Sigmoid colon (tissue), 7 donors: ENCODE results near the gene TMEM115. TPM values are rescaled to one million over a fixed set of nuclear protein-coding genes. Genes with fewer than 3 reads are reported as not detected.

Source experiments
- DNase-seq: peaks from one replicate; pipeline ENCODE4 v3.0.0-alpha.2; 2019
- H3K27ac ChIP-seq, 4 donors: fragments of 200-600 bp; sonication (generic); one replicate each; pipeline ENCODE4 v1.5.1; 2016 to 2019; ENCODE audit warnings: mild to moderate bottlenecking in 1 of 4
- H3K27me3 ChIP-seq, 3 donors: fragments of 200-600 bp; sonication (generic); one replicate each; pipeline ENCODE4 v1.5.1; 2019; ENCODE audit warnings: mild to moderate bottlenecking in 1 of 3
- H3K36me3 ChIP-seq, 4 donors: fragments of 200-600 bp; sonication (generic); one replicate each; pipeline ENCODE4 v1.5.1; 2016 to 2019
- H3K4me1 ChIP-seq, 4 donors: fragments of 200-600 bp; sonication (generic); one replicate each; pipeline ENCODE4 v1.5.1; 2017 to 2019
- H3K4me3 ChIP-seq, 4 donors: fragments of 200-600 bp; sonication (generic); one replicate each; pipeline ENCODE4 v1.5.1; 2017 to 2019; ENCODE audit warnings: mild to moderate bottlenecking in 2 of 4, moderate library complexity in 1 of 4
- H3K9me3 ChIP-seq, 4 donors: fragments of 200-600 bp in 3 of 4; sonication (generic) in 3 of 4; one replicate each; pipeline versions ENCODE4 v1.5.1 to v1.6.1; 2013 to 2019
- EP300 ChIP-seq, 4 donors: sonication (generic); formaldehyde crosslinking; IDR thresholded peaks; one replicate each; pipeline ENCODE4 v1.6.1; 2017; ENCODE audit warnings: antibody characterized with exemption in 4 of 4
- POLR2A ChIP-seq, 2 donors: fragments of 450-650 bp; IDR thresholded peaks; one replicate each; pipeline ENCODE4 v1.6.1; 2016; ENCODE audit warnings: antibody characterized with exemption in 2 of 2, mild to moderate bottlenecking in 2 of 2, moderate library complexity in 2 of 2
- POLR2AphosphoS5 ChIP-seq, 4 donors: sonication (generic); formaldehyde crosslinking; IDR thresholded peaks; one replicate each; pipeline ENCODE4 v1.6.1; 2017; ENCODE audit warnings: antibody characterized with exemption in 4 of 4
- WGBS, 2 donors: extraction: QIAGEN DNeasy Blood & Tissue Kit; methylation state at CpG; one replicate each; pipeline ENCODE4 v1.1.7; 2013; 5-methylcytosine and 5-hydroxymethylcytosine counted together
- intact Hi-C: fragments of 100-400 bp; cut with DNase I; formaldehyde crosslinking; loops from one replicate; pipeline ENCODE4 v1.15.1; 2023
- polyA plus RNA-seq, 3 donors: library from polyadenylated mRNA; stranded (reverse); fragments of 200-250 nt; gene quantifications; one replicate each; pipeline ENCODE4 v1.2.3, GENCODE V29; 2013
- total RNA-seq, 4 donors: library from RNA; depleted of rRNA; stranded (reverse); fragments of >200 nt; gene quantifications; one replicate each; pipeline ENCODE4 v1.1.0, GENCODE V29; 2016
- TF ChIP-seq, protein P1 (sequence below), 4 experiments: fragments of 450-650 bp in 3 of 4; fragments of 200-600 bp in 1 of 4; IDR thresholded peaks; one replicate each; pipeline ENCODE4 v1.5.1; 2016 to 2019; ENCODE audit warnings: antibody characterized with exemption in 4 of 4, mild to moderate bottlenecking in 3 of 4, moderate library complexity in 2 of 4
- donor health status: healthy with polysubstance abuse.
- donor health status: Bipolar disorder and iron deficiency.
- donor health status: healthy.

The TMEM115 gene
- total and polyA plus RNA-seq, 7 donors: 9.5 to 45.7 (median 40.5) TPM

GRCh38 chr3:50325497-50326181 lies 33.7 kb downstream of the TMEM115 start:
- no peak for DNase-seq
- TF ChIP-seq POLR2AphosphoS5 (IDR thresholded peaks at IDR 0.05): no peak
- no peak for TF ChIP-seq EP300 (IDR thresholded peaks at IDR 0.05)
- TF ChIP-seq POLR2A (IDR thresholded peaks at IDR 0.05): no peak
- TF ChIP-seq, protein P1, sequence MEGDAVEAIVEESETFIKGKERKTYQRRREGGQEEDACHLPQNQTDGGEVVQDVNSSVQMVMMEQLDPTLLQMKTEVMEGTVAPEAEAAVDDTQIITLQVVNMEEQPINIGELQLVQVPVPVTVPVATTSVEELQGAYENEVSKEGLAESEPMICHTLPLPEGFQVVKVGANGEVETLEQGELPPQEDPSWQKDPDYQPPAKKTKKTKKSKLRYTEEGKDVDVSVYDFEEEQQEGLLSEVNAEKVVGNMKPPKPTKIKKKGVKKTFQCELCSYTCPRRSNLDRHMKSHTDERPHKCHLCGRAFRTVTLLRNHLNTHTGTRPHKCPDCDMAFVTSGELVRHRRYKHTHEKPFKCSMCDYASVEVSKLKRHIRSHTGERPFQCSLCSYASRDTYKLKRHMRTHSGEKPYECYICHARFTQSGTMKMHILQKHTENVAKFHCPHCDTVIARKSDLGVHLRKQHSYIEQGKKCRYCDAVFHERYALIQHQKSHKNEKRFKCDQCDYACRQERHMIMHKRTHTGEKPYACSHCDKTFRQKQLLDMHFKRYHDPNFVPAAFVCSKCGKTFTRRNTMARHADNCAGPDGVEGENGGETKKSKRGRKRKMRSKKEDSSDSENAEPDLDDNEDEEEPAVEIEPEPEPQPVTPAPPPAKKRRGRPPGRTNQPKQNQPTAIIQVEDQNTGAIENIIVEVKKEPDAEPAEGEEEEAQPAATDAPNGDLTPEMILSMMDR (IDR thresholded peaks at IDR 0.05): no peak
- H3K9me3 ChIP-seq: no peaks in the 10 kb centered on the region
- H3K27me3 ChIP-seq: no peaks in the 10 kb centered on the region
- peaks cover 0 to 51% (median 39%) of the 10 kb centered on the region in 4 donors for H3K4me1 ChIP-seq
- 85 to 87% methylated on average over 11 of the region's 11 CpGs for WGBS, 2 donors
- peaks cover 9 to 32% (median 14%) of the 10 kb centered on the region in 4 donors for H3K36me3 ChIP-seq
- intact Hi-C loops: loop anchor here (5.0 to 10.0 kb wide), 2 partner anchors 63 to 1059 kb away; partner anchors contain the start of gene MANF
- no peak overlapping the region for H3K4me3 ChIP-seq
- peak overlapping the region in 1 of 4 donors; percentile 92 for H3K27ac ChIP-seq

DNA sequence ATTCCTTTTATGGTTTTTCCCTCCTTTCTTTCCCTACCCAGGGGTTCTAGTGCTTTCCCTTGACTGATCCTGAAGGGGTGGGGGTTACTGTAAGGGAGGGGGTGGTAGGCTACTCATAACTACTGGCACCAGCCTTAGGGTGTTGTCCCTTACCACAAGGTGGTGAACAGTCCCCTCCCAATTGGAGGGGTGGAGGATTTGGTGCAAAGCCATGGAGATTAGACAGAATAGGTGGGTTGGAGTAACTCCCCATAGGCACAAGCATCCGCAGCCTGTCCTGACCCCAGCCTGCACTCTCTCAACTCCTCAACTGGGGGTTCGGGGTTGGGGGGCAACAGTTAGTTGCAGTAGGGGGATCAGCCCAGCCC lies 34.2 kb downstream of the TMEM115 start:
- Histone ChIP-seq H3K4me3 (no peak overlapping the region), H3K36me3 (peaks cover 4 to 27% (median 9%) of the 10 kb centered on the region in 4 donors), H3K4me1 (peaks cover 0 to 57% (median 45%) of the 10 kb centered on the region in 4 donors), H3K27me3 (no peaks in the 10 kb centered on the region), H3K27ac (peak overlapping the region; percentile 88 to 92 (median 92)), H3K9me3 (no peaks in the 10 kb centered on the region)
- DNase-seq: no peak
- WGBS, 2 donors: 87 to 96% methylated on average over 2 of the region's 2 CpGs
- no peak for TF ChIP-seq EP300 (IDR thresholded peaks at IDR 0.05)
- no peak for TF ChIP-seq POLR2AphosphoS5 (IDR thresholded peaks at IDR 0.05)
- TF ChIP-seq POLR2A (IDR thresholded peaks at IDR 0.05): no peak
- TF ChIP-seq, protein P1 (IDR thresholded peaks at IDR 0.05): no peak
- intact Hi-C loops: loop anchor here (5.0 to 10.0 kb wide), 2 partner anchors 63 to 1060 kb away; partner anchors contain the start of gene MANF

DNA sequence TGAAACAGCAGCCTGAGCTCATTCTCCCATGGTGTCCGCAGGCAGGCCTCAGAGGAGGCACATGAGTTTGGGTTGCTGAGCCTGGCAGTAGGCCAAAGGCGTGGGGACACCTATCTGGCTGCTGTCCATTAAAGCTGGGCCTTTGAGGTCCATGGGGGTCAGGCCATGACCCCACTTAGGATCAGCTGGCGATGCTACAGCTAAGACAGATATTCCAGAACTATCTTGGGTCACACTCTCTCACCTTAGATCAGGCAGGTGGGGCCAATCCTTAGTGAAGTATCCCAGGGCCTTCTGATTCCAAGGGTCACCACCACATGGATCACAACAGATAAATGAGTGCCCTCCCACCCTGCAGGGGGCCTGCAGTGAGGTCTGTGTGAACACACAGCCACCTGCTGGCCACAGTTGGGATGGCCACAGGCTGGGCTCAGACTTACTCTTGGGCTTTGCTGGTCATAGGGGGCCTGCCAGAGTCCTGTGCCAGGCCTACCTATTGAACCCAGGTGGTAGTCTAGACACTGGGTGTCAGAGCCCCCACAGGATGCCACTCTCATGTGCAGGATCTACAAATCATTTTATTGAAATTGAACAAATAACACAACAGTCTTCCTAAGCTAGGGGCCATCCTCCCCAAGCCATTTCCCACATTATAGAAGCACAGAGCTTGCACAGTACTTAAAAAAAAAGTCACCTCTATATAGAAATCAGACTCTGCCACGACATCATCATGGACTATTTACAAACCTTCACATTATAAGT lies 34.8 kb downstream of the TMEM115 start:
- TF ChIP-seq, protein P1 (IDR thresholded peaks at IDR 0.05): peak; percentile 46 to 89 (median 84)
- TF ChIP-seq EP300 (IDR thresholded peaks at IDR 0.05): no peak
- no peaks in the 10 kb centered on the region for H3K27me3 ChIP-seq
- no peak for DNase-seq

DNA sequence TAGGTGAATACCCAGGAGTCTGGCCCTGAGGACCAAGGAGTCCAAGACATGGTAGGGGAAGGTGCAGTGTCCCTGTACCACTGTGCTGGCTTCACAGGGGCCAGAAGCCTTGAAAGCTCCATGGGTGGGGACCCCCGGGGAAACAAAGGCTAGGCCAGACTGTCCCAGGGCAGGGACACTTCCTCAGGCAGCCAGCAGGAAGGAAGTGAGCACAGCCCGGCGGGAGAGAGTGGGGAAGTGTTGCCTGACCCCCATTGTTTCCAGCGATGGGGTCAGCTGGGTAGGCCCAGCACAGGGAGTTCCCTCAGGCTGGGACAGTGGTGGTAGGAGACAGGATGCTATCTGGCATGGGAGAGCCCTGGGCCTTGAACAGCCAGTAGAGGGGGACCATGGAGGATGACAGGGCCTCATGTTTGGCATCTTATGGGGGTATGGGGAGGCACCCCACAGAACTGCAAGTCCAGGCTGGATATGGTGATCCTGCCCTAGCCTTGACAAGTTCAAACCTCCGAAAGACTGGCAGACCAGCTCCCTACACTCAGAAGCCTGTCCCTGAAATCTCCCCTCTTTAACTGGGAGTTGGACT lies 35.6 kb downstream of the TMEM115 start:
- DNase-seq: no peak
- Histone ChIP-seq H3K4me1 (peaks cover 0 to 68% (median 56%) of the 10 kb centered on the region in 4 donors), H3K9me3 (no peaks in the 10 kb centered on the region), H3K27ac (peak overlapping the region; percentile 88 to 92 (median 92)), H3K36me3 (peaks cover 0 to 31% (median 4%) of the 10 kb centered on the region in 4 donors), H3K4me3 (no peak overlapping the region), H3K27me3 (no peaks in the 10 kb centered on the region)
- 63 to 73% methylated on average over 5 of the region's 5 CpGs for WGBS, 2 donors
- intact Hi-C loops: loop anchor here (5.0 to 10.0 kb wide), 2 partner anchors 131 to 1061 kb away; partner anchors contain the start of genes GNAT1 and MANF
- peak; percentile 20 to 50 (median 48) for TF ChIP-seq POLR2AphosphoS5 (IDR thresholded peaks at IDR 0.05)
- TF ChIP-seq, protein P1 (IDR thresholded peaks at IDR 0.05): no peak
- no peak for TF ChIP-seq POLR2A (IDR thresholded peaks at IDR 0.05)
- no peak for TF ChIP-seq EP300 (IDR thresholded peaks at IDR 0.05)

More for the DNA sequence above, 34.8 kb downstream of the TMEM115 start:
- H3K27ac ChIP-seq: peak overlapping the region; percentile 88 to 92 (median 92)
- peaks cover 0 to 25% (median 6%) of the 10 kb centered on the region in 4 donors for H3K36me3 ChIP-seq
- intact Hi-C loops: loop anchor here (5.0 to 10.0 kb wide), 3 partner anchors 62 to 1060 kb away; partner anchors contain the start of genes GNAT1 and MANF
- H3K4me3 ChIP-seq: no peak overlapping the region
- peaks cover 0 to 63% (median 50%) of the 10 kb centered on the region in 4 donors for H3K4me1 ChIP-seq
- no peaks in the 10 kb centered on the region for H3K9me3 ChIP-seq
- 51 to 61% methylated on average over 4 of the region's 4 CpGs for WGBS, 2 donors
